T-helper 17 cell (primary cell): ENCODE measurements around the gene HABP4. TPM values are rescaled to one million over a fixed set of nuclear protein-coding genes. Genes with fewer than 3 reads are reported as not detected.
A peak's percentile ranks its signal among the peaks of the same experiment; 100 is the strongest.

Source experiments
- ATAC-seq: fragments of 150-1000 bp; cut with Tn5 transposase; 2 replicates; pipeline ENCODE4 v1.10.0; 2021; ENCODE audit warnings: mild to moderate bottlenecking, moderate library complexity
- DNase-seq, 3 donors: peaks; one replicate each; pipeline versions ENCODE4 v3.0.0 to v3.0.0-alpha.2; 2020 to 2021
- H3K9me3 ChIP-seq: one replicate; pipeline ENCODE4 v1.7.0; 2013; ENCODE audit warnings: low read length, mild to moderate bottlenecking; ENCODE audit not compliant: control insufficient read depth, poor library complexity, severe bottlenecking
- H3K27ac Mint-ChIP-seq: one replicate; pipeline ENCODE4 v1.8.0; 2022; ENCODE audit warnings: mild to moderate bottlenecking, moderate library complexity, mixed read lengths
- H3K27me3 Mint-ChIP-seq: one replicate; pipeline ENCODE4 v1.8.0; 2022; ENCODE audit warnings: mixed read lengths
- H3K36me3 Mint-ChIP-seq: one replicate; pipeline ENCODE4 v1.8.0; 2022; ENCODE audit warnings: low read depth, mixed read lengths
- H3K4me1 Mint-ChIP-seq: one replicate; pipeline ENCODE4 v1.8.0; 2022; ENCODE audit warnings: mild to moderate bottlenecking, mixed read lengths
- H3K4me3 Mint-ChIP-seq: one replicate; pipeline ENCODE4 v1.8.0; 2022; ENCODE audit warnings: mild to moderate bottlenecking, moderate library complexity, mixed read lengths
- total RNA-seq, 4 donors: library from RNA in 2 of 4; stranded (reverse) in 2 of 4; gene quantifications; one replicate each; pipeline ENCODE4 v1.2.3 and lab custom pipeline; 2022 to 2026

Gene HABP4
- total RNA-seq, 2 donors from 2014 or later: 16.6 to 21.3 TPM

GRCh38 chr9:96420468-96421219 is 29.3 kb upstream of the HABP4 start:
- Mint-ChIP-seq H3K27me3 (no peaks in the 10 kb centered on the region), H3K4me1 (peaks cover 17% of the 10 kb centered on the region), H3K4me3 (no peak overlapping the region), H3K36me3 (no peaks in the 10 kb centered on the region), H3K27ac (peak overlapping the region; percentile 90)
- H3K9me3 ChIP-seq: no peaks in the 10 kb centered on the region
- no peak for DNase-seq
- ATAC-seq: no peak

- Mint-ChIP-seq H3K36me3 (no peaks in the 10 kb centered on the region), H3K27me3 (no peaks in the 10 kb centered on the region), H3K27ac (no peak overlapping the region), H3K4me3 (no peak overlapping the region), H3K4me1 (peaks cover 13% of the 10 kb centered on the region)
- H3K9me3 ChIP-seq: no peaks in the 10 kb centered on the region
- ATAC-seq (no peak), DNase-seq (no peak)
Measured at GRCh38 chr9:96423322-96423984, 26.5 kb upstream of the HABP4 start.

- H3K9me3 ChIP-seq: no peaks in the 10 kb centered on the region
- H3K4me3 Mint-ChIP-seq: no peak overlapping the region
- ATAC-seq (no peak), DNase-seq (no peak)
- H3K4me1 Mint-ChIP-seq: peaks cover 13% of the 10 kb centered on the region
- H3K27ac Mint-ChIP-seq: no peak overlapping the region
- H3K36me3 Mint-ChIP-seq: no peaks in the 10 kb centered on the region
- no peaks in the 10 kb centered on the region for H3K27me3 Mint-ChIP-seq
Measured at GRCh38 chr9:96423985-96424336, 26.0 kb upstream of the HABP4 start.

GRCh38 chr9:96425500-96426169 is 24.3 kb upstream of the HABP4 start:
- Mint-ChIP-seq H3K27me3 (no peaks in the 10 kb centered on the region), H3K4me1 (peaks cover 5% of the 10 kb centered on the region), H3K4me3 (peak overlapping the region; percentile 49), H3K27ac (peak overlapping the region; percentile 47), H3K36me3 (no peaks in the 10 kb centered on the region)
- no peaks in the 10 kb centered on the region for H3K9me3 ChIP-seq
- no peak for DNase-seq
- ATAC-seq: no peak

- H3K4me1 Mint-ChIP-seq: no peaks in the 10 kb centered on the region
- DNase-seq (no peak), ATAC-seq (no peak)
- H3K27ac Mint-ChIP-seq: no peak overlapping the region
- H3K9me3 ChIP-seq: no peaks in the 10 kb centered on the region
- H3K36me3 Mint-ChIP-seq: peaks cover 2% of the 10 kb centered on the region
- H3K4me3 Mint-ChIP-seq: no peak overlapping the region
- peaks cover 4% of the 10 kb centered on the region for H3K27me3 Mint-ChIP-seq
Measured at GRCh38 chr9:96429732-96430131, 20.2 kb upstream of the HABP4 start.

- DNase-seq: no peak
- Mint-ChIP-seq H3K4me3 (no peak overlapping the region), H3K4me1 (no peaks in the 10 kb centered on the region), H3K27ac (no peak overlapping the region), H3K36me3 (peaks cover 2% of the 10 kb centered on the region), H3K27me3 (peaks cover 9% of the 10 kb centered on the region)
- no peak for ATAC-seq
- H3K9me3 ChIP-seq: no peaks in the 10 kb centered on the region
Measured at GRCh38 chr9:96430377-96430776, 19.6 kb upstream of the HABP4 start.

GRCh38 chr9:96435345-96435744 is 14.6 kb upstream of the HABP4 start:
- H3K27me3 Mint-ChIP-seq: peaks cover 12% of the 10 kb centered on the region
- H3K36me3 Mint-ChIP-seq: peaks cover 2% of the 10 kb centered on the region
- H3K9me3 ChIP-seq: no peaks in the 10 kb centered on the region
- ATAC-seq (no peak), DNase-seq (no peak)
- H3K4me3 Mint-ChIP-seq: no peak overlapping the region
- H3K27ac Mint-ChIP-seq: no peak overlapping the region
- H3K4me1 Mint-ChIP-seq: no peaks in the 10 kb centered on the region

- ATAC-seq (no peak), DNase-seq (no peak)
- H3K36me3 Mint-ChIP-seq: peaks cover 2% of the 10 kb centered on the region
- H3K9me3 ChIP-seq: no peaks in the 10 kb centered on the region
- no peak overlapping the region for H3K4me3 Mint-ChIP-seq
- H3K27me3 Mint-ChIP-seq: peaks cover 12% of the 10 kb centered on the region
- no peaks in the 10 kb centered on the region for H3K4me1 Mint-ChIP-seq
- H3K27ac Mint-ChIP-seq: no peak overlapping the region
Measured at GRCh38 chr9:96436063-96436455, 13.9 kb upstream of the HABP4 start.

GRCh38 chr9:96436456-96437126 is 13.4 kb upstream of the HABP4 start:
- peaks cover 2% of the 10 kb centered on the region for H3K36me3 Mint-ChIP-seq

GRCh38 chr9:96437454-96437853 is 12.5 kb upstream of the HABP4 start:
- peaks cover 2% of the 10 kb centered on the region for H3K36me3 Mint-ChIP-seq
- no peak overlapping the region for H3K4me3 Mint-ChIP-seq
- H3K9me3 ChIP-seq: no peaks in the 10 kb centered on the region
- H3K27me3 Mint-ChIP-seq: peaks cover 12% of the 10 kb centered on the region
- no peak overlapping the region for H3K27ac Mint-ChIP-seq
- ATAC-seq (no peak), DNase-seq (no peak)
- H3K4me1 Mint-ChIP-seq: no peaks in the 10 kb centered on the region

More at GRCh38 chr9:96436456-96437126, 13.4 kb upstream of the HABP4 start:
- Mint-ChIP-seq H3K4me1 (no peaks in the 10 kb centered on the region), H3K4me3 (no peak overlapping the region), H3K27ac (peak overlapping the region; percentile 16), H3K27me3 (peaks cover 12% of the 10 kb centered on the region)
- DNase-seq (no peak), ATAC-seq (no peak)
- H3K9me3 ChIP-seq: no peaks in the 10 kb centered on the region

GRCh38 chr9:96440671-96441199 is 9.2 kb upstream of the HABP4 start:
- no peaks in the 10 kb centered on the region for H3K4me1 Mint-ChIP-seq
- H3K36me3 Mint-ChIP-seq: no peaks in the 10 kb centered on the region
- H3K9me3 ChIP-seq: no peaks in the 10 kb centered on the region
- H3K27me3 Mint-ChIP-seq: no peaks in the 10 kb centered on the region
- H3K4me3 Mint-ChIP-seq: no peak overlapping the region
- no peak overlapping the region for H3K27ac Mint-ChIP-seq
- DNase-seq: no peak
- ATAC-seq: no peak

GRCh38 chr9:96441798-96442445 is 8.0 kb upstream of the HABP4 start:
- H3K9me3 ChIP-seq: no peaks in the 10 kb centered on the region
- H3K4me3 Mint-ChIP-seq: no peak overlapping the region
- H3K4me1 Mint-ChIP-seq: no peaks in the 10 kb centered on the region
- no peaks in the 10 kb centered on the region for H3K36me3 Mint-ChIP-seq
- H3K27me3 Mint-ChIP-seq: no peaks in the 10 kb centered on the region
- DNase-seq (no peak), ATAC-seq (no peak)
- no peak overlapping the region for H3K27ac Mint-ChIP-seq
